ENCODE data around the gene TCIRG1.

Gene TCIRG1

DNA sequence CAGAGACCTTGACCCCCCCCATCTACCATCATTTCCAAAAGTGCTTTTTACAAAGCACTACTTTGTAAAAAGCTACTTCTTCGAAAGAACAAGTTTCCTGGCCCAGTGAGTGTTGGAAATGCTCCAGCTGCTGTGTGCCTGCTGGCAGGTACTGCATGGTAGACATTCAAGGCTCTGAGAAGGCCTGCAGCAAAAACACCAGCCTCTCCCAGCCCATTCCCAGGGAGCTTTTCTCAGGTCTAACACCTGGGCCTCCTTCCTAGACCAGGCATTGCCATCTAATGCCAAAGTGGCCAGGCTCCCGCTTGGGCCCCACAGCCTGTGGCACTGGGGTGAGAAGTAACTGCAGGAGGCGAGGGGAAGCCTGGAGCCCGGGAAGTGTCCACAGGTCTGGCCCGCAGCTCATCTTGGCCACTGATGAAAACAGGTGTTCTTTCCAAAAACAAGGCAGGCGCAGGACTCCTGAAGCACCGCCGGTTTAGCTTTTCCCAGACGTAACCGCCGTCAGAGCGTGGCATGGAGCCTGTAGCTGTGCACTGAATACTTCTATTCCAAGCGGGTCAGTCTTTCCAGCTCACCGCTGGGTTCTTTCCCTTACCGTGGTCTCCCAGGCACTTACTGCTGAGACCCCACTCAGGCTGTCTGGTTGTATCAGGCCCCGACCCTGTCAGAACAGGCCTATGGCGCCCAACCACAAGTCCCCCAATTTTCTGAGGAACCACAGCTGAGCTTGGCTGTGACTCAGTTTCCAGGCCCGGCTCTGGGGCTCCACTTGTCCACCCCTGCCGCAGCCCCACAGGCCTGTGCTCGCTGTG is 1.2 kb upstream of the TCIRG1 start:
- no peak for DNase-seq (ENCODE audit: low spot score)

DNA sequence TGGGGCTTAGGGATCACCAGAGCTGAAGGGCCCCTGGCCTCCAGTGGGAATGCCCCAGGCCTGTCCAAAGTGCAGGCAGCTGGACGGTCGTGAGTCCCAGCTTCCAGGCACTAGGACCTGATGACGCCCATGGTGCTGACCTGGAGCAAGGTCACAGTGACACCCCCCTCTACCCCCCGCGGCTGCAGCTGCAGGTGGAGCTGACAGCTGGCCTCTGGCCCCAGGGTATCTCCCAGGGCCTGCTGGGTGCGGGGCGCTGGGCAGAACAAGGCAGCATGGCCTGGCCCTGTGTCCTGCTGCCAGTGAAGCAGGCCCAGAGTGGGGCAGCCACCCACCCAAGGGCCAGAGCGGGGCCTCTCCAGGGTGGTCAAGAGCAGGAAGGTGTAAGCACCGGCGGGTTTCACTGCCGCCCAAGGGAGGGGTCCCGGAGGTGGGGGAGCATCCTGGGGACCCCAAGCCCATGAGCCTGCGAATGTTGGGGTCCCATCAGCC is 553 bp upstream of the TCIRG1 start:
- DNase-seq (ENCODE audit: low spot score), result no peak

DNA sequence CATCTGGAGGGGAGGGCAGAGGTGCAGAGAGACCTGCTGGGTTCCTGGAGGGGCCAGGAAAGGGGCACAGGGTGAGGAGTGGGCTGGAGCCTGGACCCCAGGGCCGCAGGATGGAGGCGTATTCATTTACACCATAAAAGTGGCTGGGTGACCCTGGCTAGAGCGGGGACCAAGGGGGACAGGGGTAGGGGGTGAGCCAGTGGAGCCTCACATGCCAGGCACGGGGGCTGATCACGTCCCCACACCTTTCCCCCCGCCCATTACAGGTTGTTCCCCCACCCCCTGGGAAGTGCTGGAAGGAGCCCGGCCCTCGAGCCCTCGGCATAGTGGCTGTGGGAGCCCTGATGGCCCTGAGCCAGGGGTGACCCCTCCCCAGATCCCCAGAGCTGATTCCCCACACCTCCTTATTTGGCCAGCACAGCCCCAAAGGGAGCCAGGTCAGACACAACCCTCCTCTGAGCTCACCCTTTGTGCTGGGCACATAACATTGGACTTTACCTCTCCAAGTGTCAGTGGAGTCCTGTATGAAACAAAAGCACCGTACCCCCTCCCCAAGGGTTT is 781 bp downstream of the TCIRG1 start:
- no peak for DNase-seq (ENCODE audit: low spot score)

DNA sequence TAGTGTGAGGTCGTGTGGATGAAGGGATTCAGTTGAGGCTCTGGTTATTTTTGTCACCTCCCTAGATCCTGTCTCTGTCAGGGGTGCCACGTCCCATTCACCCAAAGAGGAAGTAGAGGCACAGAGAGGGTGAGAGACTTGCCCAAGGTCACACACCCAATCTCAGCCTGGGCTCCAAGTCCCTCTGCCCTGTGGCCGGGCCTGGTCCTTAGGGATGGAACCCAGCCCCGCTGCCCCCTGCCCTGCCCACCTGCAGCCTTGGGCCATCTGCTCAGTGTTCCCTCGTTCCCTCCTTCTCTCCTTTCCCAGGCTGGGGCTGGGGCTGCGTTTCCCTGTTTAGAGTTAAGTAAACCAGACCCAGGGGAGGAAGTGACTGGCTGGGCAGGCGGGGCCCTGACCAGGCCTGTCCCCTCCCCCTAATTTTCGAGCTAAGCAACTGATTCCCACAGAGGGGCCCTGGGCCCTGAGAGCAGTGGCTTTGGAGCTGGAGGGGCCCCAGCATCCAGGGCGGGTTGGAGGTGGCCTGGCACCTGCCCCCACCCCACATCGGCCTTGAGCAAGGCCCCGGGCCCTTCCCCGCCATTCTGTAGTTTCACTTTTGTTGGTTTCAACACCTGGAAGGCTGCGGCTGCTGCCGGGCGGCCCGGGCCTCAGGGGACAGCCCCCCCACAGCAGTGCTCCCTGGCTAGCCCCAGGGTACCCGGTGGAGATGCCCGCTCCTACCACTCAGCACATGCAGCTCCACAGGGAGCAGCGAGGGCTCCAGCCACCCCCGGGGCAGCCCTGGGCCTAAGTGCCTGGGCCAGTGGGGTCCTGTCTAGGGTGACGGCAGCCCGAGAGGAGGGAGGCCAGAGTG is 1.5 kb downstream of the TCIRG1 start:
- peak; percentile 52 for DNase-seq (ENCODE audit: low spot score)

DNA sequence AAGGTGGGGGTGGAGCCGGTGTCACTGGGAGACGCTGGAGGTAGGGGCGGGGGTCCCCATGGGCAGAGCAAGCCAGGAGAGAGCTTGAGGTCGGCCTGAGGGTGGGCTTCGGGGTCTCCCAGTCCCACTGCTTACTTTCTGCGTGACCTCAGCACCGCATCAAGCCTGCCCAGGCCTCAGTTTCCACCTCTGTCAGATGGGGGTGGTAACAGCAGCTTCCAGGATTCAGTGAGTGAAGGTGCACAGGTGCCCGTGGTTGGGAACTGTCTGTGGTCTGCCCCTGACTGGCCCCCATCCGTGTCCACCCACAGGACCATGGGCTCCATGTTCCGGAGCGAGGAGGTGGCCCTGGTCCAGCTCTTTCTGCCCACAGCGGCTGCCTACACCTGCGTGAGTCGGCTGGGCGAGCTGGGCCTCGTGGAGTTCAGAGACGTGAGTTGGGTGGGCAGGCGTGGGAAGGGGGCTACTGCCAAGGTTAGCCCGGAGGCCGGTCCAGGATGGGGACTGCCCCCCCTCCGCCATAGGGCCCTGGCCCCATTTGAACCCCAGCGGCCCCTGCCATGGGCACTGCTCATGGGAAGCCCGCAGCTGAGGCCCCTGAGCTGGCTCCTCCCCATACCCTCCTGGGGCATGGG is 2.2 kb downstream of the TCIRG1 start:
- no peak for DNase-seq (ENCODE audit: low spot score)

DNA sequence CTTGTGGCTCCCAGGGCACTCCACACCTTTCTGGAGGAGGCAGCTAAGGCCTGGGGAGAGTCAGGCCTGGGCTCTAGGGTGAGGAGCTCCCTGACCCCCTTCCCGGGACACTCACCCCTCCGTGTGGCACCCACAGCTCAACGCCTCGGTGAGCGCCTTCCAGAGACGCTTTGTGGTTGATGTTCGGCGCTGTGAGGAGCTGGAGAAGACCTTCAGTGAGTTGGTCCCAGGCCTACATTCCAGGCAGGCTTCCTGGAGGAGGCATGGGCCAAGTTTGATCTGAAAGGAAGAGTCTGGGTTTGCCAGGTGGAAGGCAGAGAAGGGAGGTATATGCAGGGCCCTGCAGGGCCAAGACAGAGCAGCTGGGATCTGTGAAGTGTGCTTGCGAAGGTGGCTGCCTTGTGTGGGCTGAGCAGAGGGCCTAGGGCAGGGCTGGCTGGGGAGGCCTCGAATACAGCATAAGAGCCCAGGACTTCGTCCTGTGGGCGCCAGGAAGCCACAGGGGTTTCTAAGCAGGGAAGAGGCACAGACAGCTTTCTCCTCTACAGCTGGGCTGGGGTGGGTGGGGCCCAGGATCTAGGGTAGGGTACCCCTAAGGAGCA is 2.9 kb downstream of the TCIRG1 start:
- no peak for DNase-seq (ENCODE audit: low spot score)

DNA sequence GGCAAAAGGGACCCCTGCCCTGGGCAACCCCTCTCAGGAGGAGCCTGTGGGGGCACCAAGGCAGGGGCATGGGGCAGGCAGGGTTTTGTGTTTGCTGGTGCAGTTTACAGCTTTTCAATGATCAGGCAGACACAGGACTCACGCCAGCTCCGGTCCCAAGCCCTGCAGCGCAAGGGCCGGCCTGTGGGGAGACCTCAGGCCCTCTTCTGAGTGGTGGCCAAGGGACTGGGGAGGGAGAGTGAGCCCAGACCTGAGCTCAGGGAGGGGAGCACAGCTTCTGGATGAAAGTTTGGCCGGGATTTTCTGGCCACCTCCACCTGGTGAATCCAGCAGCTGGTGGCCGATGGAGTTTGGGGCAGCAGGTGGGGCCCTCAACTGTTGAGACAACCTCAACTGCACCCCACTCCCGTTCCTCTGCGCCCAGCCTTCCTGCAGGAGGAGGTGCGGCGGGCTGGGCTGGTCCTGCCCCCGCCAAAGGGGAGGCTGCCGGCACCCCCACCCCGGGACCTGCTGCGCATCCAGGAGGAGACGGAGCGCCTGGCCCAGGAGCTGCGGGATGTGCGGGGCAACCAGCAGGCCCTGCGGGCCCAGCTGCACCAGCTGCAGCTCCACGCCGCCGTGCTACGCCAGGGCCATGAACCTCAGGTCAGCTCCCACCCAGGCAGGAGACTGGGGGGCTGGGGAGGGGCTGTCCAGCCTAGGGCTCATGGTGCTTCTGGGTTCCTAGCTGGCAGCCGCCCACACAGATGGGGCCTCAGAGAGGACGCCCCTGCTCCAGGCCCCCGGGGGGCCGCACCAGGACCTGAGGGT is 3.6 kb downstream of the TCIRG1 start:
- DNase-seq (ENCODE audit: low spot score), result no peak

DNA sequence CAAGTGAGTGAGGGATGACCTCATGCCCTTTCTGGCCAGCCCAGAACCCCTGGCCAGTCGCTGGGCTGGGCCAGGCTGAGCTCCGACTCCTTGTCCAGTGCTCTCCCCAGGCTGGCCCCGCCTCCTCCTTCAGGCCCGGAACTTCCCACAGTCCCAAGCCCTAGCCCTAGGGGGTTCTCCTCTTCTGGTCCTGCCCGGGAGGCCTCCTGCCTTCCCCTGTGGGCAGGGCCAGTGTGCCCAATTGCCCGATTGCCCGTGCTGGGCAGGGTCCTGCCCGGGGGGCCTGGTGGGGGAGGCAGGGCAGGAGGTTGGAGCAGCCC is 4.2 kb downstream of the TCIRG1 start:
- no peak for DNase-seq (ENCODE audit: low spot score)

DNA sequence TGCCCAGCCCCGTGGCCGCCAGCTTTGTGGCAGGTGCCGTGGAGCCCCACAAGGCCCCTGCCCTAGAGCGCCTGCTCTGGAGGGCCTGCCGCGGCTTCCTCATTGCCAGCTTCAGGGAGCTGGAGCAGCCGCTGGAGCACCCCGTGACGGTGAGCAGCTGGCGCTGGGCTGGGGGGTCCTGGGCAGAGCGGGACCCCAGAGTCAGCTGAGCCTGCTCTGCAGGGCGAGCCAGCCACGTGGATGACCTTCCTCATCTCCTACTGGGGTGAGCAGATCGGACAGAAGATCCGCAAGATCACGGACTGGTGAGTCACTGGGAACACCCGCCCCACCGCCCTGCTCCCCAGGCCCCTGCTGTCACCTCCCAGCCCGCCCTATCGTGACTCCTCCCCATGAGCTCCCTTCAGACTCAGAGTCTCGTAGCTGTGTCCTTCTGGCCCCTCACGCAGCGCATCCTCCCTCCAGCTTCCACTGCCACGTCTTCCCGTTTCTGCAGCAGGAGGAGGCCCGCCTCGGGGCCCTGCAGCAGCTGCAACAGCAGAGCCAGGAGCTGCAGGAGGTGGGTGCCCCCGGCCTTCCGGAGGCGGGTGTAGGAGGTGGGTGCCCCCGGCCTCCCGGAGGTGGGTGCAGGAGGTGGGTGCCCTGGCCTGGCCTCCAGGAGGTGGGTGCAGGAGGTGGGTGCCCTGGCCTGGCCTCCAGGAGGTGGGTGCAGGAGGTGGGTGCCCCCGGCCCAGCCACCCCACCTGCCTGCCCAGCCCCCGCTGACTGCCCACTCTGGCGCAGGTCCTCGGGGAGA is 4.7 kb downstream of the TCIRG1 start:
- DNase-seq (ENCODE audit: low spot score), result no peak

DNA sequence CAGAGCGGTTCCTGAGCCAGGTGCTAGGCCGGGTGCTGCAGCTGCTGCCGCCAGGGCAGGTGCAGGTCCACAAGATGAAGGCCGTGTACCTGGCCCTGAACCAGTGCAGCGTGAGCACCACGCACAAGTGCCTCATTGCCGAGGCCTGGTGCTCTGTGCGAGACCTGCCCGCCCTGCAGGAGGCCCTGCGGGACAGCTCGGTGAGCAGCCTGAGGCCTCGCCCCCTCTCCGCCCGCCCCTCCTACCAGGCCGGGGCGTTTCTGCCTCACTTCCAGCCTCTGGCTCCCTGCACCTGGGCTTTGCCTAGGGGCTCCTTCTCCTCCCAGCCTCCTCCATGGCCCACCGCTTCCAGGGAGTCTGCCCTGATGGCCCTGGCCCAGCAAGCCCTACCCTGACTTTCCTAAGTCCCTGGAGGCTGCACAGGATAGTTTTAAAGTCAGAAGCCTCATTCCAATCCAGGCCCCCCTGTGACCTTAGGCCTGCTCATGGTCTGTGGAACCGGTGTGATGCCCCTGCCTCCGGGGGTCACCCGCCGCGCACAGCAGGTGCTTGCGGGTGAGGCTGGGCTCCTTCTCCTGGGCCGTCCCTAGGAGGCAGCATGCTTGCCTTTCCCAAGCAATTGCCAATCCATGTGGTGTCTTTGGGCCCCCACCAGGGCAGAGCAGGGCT is 5.5 kb downstream of the TCIRG1 start:
- no peak for DNase-seq (ENCODE audit: low spot score)

DNA sequence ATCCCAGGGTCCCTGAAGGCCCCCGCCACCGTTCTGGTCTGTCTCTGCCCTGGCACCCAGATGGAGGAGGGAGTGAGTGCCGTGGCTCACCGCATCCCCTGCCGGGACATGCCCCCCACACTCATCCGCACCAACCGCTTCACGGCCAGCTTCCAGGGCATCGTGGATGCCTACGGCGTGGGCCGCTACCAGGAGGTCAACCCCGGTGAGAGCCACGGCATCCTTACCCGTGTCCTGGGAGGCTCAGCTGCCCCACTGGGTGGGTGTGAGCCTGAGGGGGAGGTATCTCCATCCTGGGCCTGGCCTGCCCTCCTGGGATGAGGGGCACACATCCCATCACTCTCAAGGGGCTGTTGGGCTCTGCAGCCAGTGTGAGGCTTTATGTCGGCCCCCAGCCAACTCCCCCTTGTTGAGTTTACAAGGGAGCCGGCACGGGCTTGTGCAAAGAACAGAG is 6.1 kb downstream of the TCIRG1 start:
- no peak for DNase-seq (ENCODE audit: low spot score)

DNA sequence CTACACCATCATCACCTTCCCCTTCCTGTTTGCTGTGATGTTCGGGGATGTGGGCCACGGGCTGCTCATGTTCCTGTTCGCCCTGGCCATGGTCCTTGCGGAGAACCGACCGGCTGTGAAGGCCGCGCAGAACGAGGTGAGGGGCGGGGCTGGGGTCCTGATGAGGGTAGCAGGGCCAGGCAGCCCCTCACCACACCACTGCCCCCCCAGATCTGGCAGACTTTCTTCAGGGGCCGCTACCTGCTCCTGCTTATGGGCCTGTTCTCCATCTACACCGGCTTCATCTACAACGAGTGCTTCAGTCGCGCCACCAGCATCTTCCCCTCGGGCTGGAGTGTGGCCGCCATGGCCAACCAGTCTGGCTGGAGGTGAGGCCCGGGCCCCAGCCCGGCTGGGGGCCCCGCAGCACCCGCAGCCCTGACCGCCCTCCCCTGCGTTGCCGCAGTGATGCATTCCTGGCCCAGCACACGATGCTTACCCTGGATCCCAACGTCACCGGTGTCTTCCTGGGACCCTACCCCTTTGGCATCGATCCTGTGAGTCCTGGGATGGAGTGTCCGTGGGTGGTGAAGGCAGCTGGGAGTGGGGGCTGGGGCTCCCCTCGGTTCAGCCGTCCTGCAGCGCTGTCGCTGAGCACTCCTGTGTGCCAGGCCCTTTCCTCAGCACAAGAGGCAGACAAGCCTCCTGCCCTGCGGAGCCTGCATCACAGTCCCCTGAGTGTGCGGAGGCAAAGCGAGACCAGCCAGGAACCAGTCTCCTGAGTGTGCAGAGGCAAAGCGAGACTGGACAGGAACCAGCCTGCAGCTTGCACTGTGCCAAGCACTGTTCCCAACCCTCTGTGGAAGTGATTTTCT is 8.8 kb downstream of the TCIRG1 start:
- no peak for DNase-seq (ENCODE audit: low spot score)

DNA sequence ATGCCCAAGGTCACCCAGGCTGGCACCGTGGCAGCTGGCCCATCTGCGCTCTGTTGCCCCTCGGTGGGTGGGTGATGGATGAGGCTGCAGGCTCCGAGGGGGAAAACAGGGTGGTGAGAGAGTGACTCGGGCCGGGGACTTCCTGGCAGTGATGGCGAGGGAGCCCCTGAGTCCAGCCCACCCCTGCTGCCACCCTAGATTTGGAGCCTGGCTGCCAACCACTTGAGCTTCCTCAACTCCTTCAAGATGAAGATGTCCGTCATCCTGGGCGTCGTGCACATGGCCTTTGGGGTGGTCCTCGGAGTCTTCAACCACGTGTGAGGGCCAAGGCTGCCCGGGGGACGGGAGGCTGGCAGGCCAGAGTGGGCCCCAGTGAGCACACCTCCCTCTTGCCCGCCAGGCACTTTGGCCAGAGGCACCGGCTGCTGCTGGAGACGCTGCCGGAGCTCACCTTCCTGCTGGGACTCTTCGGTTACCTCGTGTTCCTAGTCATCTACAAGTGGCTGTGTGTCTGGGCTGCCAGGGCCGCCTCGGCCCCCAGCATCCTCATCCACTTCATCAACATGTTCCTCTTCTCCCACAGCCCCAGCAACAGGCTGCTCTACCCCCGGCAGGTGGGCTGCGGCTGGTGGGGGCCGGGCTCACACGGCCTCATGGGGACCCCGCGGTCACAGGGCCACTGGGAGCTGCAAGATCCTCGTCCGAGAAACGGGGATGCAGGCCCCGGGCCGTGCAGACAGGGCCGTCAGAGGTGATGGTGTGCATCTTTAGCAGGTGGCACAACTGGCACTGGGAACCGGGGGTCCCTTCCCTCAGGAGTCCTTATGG is 10.1 kb downstream of the TCIRG1 start:
- no peak for DNase-seq (ENCODE audit: low spot score)

DNA sequence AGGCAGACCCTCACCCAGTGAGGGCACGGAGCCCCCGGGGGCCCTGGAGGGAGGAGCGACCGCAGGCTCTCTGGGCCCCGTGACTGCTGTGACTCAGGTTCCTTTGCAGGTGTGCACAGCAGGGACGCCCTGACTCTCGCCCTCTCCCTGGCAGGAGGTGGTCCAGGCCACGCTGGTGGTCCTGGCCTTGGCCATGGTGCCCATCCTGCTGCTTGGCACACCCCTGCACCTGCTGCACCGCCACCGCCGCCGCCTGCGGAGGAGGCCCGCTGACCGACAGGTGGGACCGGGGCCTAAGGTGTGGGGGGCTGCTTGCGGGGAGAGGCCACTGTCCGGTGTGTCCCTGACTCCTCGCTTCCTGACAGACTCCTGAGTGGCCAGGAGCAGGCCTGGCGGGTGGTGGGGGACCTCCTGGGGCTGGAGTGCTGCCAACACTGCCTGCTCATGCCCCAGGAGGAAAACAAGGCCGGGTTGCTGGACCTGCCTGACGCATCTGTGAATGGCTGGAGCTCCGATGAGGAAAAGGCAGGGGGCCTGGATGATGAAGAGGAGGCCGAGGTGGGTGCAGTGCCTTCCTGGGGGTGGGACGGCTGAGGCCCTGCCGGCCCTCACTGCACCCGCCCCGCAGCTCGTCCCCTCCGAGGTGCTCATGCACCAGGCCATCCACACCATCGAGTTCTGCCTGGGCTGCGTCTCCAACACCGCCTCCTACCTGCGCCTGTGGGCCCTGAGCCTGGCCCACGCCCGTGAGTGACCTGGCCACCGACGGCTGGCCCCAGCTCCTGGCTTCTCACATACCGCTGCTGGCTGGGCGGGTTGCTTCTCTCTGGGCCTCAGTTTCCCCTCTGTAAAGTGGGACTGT is 10.9 kb downstream of the TCIRG1 start:
- no peak for DNase-seq (ENCODE audit: low spot score)

DNA sequence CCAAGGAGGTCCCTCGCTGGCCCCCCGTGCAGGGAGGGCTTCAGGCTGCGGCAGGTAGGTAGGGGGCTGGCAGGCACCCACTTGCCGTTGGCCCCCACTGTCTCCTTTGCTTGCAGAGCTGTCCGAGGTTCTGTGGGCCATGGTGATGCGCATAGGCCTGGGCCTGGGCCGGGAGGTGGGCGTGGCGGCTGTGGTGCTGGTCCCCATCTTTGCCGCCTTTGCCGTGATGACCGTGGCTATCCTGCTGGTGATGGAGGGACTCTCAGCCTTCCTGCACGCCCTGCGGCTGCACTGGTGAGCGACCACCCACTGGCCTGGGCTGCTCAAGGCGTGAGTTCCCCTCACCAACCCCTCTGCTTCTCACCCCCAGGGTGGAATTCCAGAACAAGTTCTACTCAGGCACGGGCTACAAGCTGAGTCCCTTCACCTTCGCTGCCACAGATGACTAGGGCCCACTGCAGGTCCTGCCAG is 11.6 kb downstream of the TCIRG1 start:
- no peak for DNase-seq (ENCODE audit: low spot score)

DNA sequence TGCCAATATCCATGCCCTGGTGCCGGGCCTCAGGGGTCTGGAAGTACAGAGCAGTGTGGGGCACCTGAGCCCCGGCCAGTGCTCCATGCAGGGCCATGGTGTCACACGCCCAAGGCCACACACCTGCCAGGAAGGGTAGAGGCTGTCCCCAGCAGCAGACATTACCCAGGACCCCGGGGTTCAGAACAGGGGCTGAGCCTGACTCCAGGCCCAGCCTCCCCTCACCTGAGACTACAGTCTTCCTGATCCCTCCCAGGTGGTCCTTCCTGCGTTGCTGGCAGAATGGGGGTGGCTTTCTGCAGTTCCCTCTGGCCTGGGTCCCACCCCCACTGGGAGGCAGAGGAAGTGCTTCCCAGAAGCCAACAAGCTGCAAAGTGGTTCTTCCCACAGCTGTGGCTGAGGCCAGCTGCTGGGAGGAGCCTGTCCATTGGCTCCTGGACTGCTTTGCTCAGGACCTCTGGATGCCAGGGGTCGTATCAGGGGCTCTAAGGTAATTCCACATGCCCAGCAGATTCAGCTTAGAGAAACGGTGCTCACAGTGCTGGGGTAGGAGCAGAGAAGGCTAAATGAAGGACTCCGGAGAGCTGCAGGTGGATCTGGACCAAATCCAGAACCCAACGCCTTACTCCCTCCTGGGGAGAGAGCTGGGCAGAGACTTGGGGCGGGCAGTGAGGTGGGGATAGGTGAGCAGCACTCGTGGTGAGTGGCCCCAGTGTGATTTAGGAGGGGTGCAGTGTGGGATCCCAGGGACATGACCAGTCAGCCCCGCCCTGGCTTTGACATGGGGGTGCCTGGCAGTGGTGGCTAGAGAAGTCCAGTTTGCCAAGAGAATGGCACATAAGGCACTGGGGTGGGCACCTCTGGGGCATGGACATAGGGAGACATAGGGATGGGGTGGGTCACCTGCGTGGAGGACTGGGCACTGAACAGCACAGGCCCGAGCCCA is 12.6 kb downstream of the TCIRG1 start:
- no peak for DNase-seq (ENCODE audit: low spot score)

Measured in kidney capillary endothelial cell (primary cell).